Activated CD4-positive, alpha-beta T cell treated with anti-CD3 and anti-CD28 coated beads, Interleukin-2, amount 50 U/mL, for 48 hours (primary cell): ENCODE data around the gene PTPRN2.
"Not testable (repeated sequence)": the region's sequence is repeated elsewhere in the genome, so short reads cannot be mapped to it uniquely, and the experiment has no call there.

Experiments used
- DNase-seq, 2 experiments: peaks; one replicate each; pipeline ENCODE4 v3.0.0-alpha.2; 2020

The PTPRN2 gene

GRCh38 chr7:158395349-158395748, 192.3 kb downstream of the PTPRN2 start:
- DNase-seq: no peak

GRCh38 chr7:158394936-158395335, 192.7 kb downstream of the PTPRN2 start:
- peak; percentile 42 to 58 for DNase-seq

DNA sequence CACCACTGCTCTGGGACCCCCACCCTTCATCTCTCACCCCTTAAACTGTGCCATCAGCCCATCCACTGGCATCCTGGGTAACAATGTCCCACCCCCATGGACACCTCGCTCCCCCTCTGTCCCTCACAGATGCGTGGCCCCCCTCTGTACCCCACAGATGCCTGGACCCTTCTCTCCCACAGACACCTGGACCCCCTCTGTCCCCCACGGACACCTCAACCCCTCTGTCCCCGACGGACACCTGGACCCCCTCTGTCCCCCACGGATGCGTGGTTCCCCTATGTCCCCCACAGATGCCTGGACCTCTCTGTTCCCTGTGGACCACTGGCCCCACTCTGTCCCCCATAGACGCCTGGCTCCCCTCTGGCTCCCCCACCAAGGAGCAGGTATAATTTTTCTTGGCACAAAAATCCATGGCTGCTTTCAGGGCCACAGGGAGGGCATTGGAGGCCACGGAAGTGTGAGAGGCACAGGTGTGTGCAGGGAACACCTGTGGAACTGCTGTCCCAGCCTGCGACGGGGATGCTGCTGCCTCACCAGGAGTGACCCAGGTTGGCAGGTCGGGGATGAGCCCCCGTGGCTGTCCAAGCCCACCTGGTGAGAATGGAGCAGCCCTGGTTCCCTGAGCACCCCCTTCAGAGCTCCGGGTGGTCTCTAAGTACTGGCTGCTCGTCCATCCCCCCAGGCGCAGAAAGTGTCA, 193.5 kb downstream of the PTPRN2 start:
- DNase-seq: no peak

DNA sequence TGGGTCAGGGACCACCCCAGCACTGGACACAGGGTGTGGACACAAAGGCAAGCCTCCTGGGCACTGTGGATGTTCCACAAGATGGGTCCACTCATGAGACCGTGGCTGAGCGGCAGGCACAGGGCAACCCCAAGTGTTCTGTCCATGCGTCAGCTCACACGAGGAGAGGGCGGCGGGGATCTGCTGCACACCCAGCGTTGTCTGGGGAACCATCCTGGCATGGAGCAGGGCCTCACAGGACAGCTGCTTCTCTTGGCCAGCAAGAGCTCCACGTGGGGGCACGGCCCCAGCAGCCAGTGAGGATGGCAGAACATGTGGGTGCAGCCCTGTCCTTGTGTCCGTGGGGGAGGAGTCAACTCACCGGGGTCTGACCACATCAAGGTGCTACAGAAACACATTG, 195.4 kb downstream of the PTPRN2 start:
- DNase-seq: no peak

GRCh38 chr7:158391541-158391940, 196.1 kb downstream of the PTPRN2 start:
- DNase-seq: no peak

DNA sequence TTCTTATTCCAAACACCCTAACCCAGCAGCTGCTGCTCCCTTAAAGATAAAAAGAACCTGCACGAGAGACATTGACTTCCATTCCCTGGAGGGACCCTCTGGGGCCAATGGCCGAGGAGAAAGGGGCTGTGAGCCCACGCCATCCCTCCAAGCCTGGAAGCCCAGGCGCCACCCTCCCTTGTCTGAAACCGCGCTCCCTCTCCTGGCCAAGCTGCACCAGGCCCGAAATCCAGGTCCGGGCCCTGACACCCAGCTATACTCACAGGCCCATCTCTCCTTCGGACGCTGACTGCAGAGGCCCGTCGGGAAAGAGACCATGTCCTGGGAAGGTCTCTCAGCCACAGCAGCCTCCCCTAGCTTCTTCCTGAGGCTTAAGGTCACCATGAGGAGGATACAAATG, 196.5 kb downstream of the PTPRN2 start:
- no peak for DNase-seq

GRCh38 chr7:158390460-158390859, 197.2 kb downstream of the PTPRN2 start:
- DNase-seq: no peak

DNA sequence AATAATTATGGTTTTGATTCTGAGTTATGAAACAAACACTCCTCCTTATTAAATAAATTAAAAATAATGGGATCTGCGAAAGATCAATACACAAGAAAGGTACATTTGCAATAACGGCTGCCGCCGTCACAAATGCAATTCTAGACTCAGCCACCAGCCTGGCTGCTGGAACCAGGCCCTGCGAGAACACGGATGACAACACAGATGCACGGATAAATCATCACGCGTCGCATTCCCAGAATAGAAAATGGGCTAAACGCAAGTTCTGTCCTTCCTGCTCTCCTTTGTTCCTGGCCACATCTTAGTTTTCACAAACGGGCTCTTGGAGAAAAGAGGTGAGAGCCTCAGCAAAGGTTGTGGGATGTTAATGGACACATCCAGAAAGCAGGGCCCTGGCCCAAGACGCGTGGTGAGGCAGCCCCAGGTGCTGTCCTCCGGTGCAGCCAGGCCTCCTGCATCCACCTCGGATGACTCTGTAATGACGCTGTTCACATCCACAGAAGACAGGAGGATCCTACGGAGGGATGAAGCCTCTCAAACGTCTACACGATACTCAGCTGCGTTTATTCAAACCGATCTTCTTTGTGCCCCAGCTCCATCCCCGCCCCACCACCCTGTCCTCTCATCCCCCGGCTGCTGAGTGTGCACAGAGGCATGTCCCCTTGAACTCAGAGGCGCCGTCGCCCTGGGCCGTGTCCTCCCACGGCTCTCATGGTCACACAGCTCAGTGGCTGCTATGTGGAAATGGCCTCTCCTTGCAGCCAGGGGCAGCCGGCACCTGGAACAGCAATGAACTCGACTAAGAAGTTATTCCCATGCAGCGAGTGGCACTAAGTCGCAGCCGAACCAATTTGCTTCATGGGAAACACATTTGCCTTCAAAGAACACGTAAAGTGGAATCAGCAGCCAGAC, 197.9 kb downstream of the PTPRN2 start:
- no peak for DNase-seq

- DNase-seq: no peak
Observed at GRCh38 chr7:158388928-158389327, 198.7 kb downstream of the PTPRN2 start.

DNA sequence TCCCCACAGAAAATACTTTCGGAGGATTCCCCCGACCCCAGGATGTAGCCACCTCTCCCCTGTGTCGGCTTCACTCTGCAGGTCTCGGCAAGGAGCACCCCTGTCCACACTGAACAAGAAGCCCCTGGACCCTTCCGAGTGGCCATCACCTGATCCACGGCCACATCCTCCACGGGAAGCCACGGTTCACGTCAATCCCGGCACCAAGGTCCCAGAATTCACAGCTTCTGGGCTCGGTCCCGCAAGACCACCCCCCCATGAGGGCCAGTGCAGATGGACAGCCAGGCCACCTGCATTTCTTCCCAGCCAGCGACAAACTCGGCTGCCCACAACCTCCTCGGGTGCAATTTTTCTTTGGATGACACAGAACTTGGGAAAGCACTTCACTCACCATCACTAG, 199.6 kb downstream of the PTPRN2 start:
- no peak for DNase-seq

GRCh38 chr7:158387546-158387891, 200.1 kb downstream of the PTPRN2 start:
- no peak for DNase-seq

GRCh38 chr7:158386866-158387545, 200.6 kb downstream of the PTPRN2 start:
- DNase-seq: no peak

GRCh38 chr7:158386355-158386618, 201.3 kb downstream of the PTPRN2 start:
- no peak for DNase-seq

DNA sequence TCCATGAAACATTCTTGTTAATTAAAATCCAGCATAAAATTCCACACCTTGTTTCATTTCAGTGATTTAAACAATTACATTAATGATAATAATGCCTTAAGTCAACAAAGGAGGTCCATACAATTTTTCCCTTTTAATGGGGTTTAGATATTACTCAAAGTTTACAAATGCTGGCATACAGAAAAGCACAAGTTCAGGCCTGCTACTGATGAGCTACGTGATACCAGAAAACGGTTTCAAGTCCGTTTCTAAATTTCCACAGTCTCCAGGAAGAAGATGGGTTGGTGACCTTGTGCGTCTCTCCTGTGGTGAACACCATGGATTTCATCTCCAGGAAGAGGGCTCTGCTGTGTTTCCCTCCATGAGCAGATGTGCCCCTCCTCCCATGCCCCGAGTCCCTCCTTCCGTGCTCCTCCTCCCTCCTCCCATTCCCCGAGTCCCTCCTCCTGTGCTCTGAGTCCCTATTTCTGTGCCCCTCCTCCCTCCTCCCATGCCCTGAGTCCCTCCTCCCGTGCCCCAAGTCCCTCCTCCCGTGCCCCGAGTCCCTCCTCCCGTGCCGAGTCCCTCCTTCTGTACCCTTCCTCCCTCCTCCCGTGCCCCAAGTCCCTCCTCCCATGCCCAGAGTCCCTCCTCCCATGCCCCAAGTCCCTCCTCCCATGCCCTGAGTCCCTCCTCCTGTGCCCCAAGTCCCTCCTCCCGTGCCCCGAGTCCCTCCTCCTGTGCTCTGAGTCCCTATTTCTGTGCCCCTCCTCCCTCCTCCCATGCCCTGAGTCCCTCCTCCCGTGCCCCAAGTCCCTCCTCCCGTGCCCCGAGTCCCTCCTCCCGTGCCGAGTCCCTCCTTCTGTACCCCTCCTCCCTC, 201.9 kb downstream of the PTPRN2 start:
- not testable (repeated sequence) for DNase-seq

DNA sequence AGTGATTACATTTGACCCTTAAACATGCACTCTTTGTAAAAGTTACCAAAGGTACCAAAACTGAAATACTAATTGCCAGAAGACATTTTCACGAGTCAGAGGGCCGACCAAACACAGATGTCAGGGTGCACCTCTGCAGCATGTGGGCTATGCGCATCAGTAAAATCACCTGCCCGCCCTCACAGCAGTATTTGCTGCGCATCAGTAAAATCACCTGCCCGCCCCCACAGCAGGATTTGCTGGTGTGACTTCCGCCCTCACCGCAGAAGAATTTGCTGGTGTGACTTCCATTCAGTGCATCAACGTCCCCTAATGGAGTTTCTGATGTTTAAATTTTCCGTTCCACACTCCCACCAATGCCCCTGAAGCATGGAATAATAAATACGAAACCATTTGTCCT, 202.9 kb downstream of the PTPRN2 start:
- DNase-seq: no peak

- DNase-seq: no peak
Observed at GRCh38 chr7:158383665-158384064, 204.0 kb downstream of the PTPRN2 start.

DNA sequence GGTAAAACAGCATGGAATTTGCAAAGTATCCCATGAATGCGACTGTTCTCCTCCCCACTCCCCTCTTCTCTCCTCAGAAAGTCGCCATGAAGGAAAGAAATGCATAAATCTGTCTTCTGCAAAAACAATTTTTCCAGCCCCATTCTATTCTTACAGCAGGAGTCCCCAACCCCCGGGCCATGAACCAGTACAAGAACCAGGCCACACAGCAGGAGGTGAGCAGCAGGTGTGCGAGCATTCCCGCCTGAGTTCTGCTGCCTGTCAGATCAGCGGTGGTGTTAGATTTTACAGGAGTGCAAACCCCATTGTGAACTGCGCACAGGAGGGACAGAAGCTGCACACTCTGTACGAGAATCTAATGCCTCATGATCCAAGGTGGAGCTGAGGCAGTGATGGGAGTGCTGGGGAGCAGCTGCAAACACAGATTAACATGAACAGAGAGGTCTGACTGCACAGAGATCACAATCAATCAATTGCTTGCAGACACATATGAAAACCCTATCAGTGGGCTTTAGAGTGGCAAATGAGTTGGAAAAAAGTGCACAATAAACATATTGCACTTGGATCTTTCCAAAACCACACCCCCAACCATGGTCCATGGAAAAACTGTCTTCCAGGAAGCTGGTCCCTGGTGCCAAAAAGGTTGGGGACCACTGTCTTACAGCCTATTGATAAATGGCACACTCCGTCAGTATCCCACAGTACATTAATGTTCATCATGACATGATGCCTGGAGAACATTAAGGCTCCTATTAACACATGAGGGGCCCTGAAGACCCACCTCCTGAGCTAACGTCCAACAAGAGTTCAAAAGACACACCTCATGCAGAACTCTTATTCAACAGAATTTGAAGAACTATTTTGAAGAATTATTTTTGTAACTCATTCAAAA, 205.0 kb downstream of the PTPRN2 start:
- no peak for DNase-seq

- no peak for DNase-seq
Observed at GRCh38 chr7:158381956-158382355, 205.7 kb downstream of the PTPRN2 start.

DNA sequence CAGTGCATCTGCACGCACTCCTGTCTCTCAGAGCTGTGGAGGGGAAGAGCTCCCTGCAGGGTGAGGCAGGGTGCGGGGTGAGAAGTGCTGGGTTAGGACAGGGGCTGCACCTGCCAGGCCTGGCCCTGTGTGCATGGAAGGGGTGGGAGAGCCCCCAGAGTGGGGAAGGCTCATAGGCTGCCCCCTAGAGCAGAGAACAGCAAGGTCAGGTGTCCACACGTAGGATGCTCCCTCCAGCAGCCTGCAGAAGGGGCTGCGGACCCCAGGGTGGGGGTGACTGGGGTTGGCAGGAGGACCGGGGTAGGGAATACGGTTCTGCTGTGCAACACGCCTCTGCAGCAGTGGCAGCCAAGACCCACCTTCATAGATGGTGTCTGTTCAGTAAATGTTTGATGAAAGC, 208.6 kb downstream of the PTPRN2 start:
- no peak for DNase-seq

GRCh38 chr7:158377800-158378623, 209.6 kb downstream of the PTPRN2 start:
- no peak for DNase-seq

DNA sequence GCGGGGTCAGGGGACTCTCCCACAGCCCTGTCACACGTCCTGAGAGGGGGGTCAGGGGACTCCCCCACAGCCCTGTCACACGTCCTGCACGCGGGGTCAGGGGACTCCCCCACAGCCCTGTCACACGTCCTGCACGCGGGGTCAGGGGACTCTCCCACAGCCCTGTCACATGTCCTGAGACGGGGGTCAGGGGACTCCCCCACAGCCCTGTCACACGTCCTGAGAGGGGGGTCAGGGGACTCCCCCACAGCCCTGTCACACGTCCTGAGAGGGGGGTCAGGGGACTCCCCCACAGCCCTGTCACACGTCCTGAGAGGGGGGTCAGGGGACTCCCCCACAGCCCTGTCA, 210.8 kb downstream of the PTPRN2 start:
- not testable (repeated sequence) for DNase-seq
